Measurements from ENCODE around the gene ZNF286A.
"Not testable (repeated sequence)": the region's sequence is repeated elsewhere in the genome, so short reads cannot be mapped to it uniquely, and the experiment has no call there.

DNA sequence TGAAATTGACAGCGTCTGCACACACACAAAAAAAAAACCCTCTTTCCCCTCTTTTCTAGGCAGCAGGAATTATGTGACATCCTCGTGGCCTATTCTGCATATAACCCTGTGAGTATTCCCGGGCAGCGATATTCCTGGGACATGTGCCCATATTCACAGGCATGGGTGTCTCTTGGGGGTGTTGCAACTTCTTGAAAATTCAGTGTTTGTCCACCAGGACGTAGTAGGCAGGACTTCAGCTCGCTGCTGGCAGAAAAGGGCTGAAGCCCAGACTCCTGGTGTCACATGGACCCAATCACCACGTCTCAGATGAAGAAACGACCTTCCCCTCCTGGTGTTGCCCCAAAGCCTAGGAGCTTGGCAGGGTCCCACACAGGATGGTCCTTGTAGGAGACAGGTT lies 40.5 kb downstream of the ZNF286A start:
- TF ChIP-seq, protein P1, sequence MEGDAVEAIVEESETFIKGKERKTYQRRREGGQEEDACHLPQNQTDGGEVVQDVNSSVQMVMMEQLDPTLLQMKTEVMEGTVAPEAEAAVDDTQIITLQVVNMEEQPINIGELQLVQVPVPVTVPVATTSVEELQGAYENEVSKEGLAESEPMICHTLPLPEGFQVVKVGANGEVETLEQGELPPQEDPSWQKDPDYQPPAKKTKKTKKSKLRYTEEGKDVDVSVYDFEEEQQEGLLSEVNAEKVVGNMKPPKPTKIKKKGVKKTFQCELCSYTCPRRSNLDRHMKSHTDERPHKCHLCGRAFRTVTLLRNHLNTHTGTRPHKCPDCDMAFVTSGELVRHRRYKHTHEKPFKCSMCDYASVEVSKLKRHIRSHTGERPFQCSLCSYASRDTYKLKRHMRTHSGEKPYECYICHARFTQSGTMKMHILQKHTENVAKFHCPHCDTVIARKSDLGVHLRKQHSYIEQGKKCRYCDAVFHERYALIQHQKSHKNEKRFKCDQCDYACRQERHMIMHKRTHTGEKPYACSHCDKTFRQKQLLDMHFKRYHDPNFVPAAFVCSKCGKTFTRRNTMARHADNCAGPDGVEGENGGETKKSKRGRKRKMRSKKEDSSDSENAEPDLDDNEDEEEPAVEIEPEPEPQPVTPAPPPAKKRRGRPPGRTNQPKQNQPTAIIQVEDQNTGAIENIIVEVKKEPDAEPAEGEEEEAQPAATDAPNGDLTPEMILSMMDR (IDR thresholded peaks at IDR 0.05): not testable (repeated sequence)
- not testable (repeated sequence) for TF ChIP-seq POLR2A (IDR thresholded peaks at IDR 0.05)

Measured in ovary (tissue), 3 donors.